IMR-90 (cell line): ENCODE data around the gene ATF4. TPM values are rescaled to one million over a fixed set of nuclear protein-coding genes. Genes with fewer than 3 reads are reported as not detected.

Source experiments
- ATAC-seq: fragments of 200-7000 bp; cut with Tn5 transposase; 2 replicates; pipeline ENCODE4 v1.9.1; 2020; ENCODE audit warnings: low read depth, mild to moderate bottlenecking, moderate library complexity
- BruUV-seq: library from RNA; stranded (reverse); fragments of 400-500 nt; replicated peaks from 2 replicates; lab custom pipeline; 2021; lab: Mats Ljungman, UMichigan
- CTCF ChIA-PET: fragments of 300-600 bp; formaldehyde crosslinking; extraction: SDS; loops from one replicate; lab custom pipeline; 2021; ENCODE audit warnings: antibody characterized with exemption; lab: Yijun Ruan, JAX
- POLR2A ChIA-PET: fragments of 300-600 bp; sonication (Branson Sonifier 250); formaldehyde crosslinking; loops from one replicate; lab custom pipeline; 2022; ENCODE audit warnings: antibody characterized with exemption; ENCODE audit not compliant: unreplicated experiment; lab: Charles Lee
- DNase-seq: peaks from one replicate; pipeline ENCODE4 v3.0.0; 2013
- H2AFZ ChIP-seq: replicated peaks from 2 replicates; pipeline ENCODE3; 2013; ENCODE audit warnings: low read length, mild to moderate bottlenecking; ENCODE audit not compliant: poor library complexity
- H2AK5ac ChIP-seq: 2 replicates; pipeline ENCODE4 v1.6.1; 2013; ENCODE audit warnings: low read depth, low read length, inconsistent platforms
- H2AK9ac ChIP-seq: replicated peaks from 2 replicates; pipeline ENCODE3; 2013; ENCODE audit warnings: mild to moderate bottlenecking, low read depth, low read length, moderate library complexity; ENCODE audit not compliant: poor library complexity
- H2BK120ac ChIP-seq: 2 replicates; pipeline ENCODE4 v1.6.1; 2013; ENCODE audit warnings: low read depth, low read length, inconsistent platforms
- H2BK15ac ChIP-seq: 3 replicates; pipeline ENCODE4 v1.6.1; 2013; ENCODE audit warnings: low read depth, low read length, inconsistent platforms
- H2BK20ac ChIP-seq: 2 replicates; pipeline ENCODE4 v1.6.1; 2013; ENCODE audit warnings: low read depth, mild to moderate bottlenecking, inconsistent platforms, low read length, moderate library complexity
- H2BK5ac ChIP-seq: 2 replicates; pipeline ENCODE4 v1.6.1; 2013; ENCODE audit warnings: mild to moderate bottlenecking, low read depth, low read length, inconsistent platforms; ENCODE audit not compliant: poor library complexity, severe bottlenecking
- H3K14ac ChIP-seq: replicated peaks from 2 replicates; pipeline ENCODE4 v1.6.1; 2013; ENCODE audit warnings: low read depth, low read length, inconsistent platforms
- H3K18ac ChIP-seq: 2 replicates; pipeline ENCODE4 v1.6.1; 2013; ENCODE audit warnings: low read depth, low read length, control low read depth
- H3K23ac ChIP-seq: 2 replicates; pipeline ENCODE4 v1.6.1; 2013; ENCODE audit warnings: low read depth, low read length, inconsistent platforms
- H3K27ac ChIP-seq: 2 replicates; pipeline ENCODE4 v1.5.1; 2013; ENCODE audit warnings: mild to moderate bottlenecking, control low read depth, low read length; ENCODE audit not compliant: insufficient read depth
- H3K27me3 ChIP-seq: 2 replicates; pipeline ENCODE4 v1.6.1; 2013; ENCODE audit warnings: low read length; ENCODE audit not compliant: control insufficient read depth, insufficient read depth
- H3K36me3 ChIP-seq: 2 replicates; pipeline ENCODE4 v1.6.1; 2013; ENCODE audit warnings: low read length, mixed read lengths; ENCODE audit not compliant: control insufficient read depth, insufficient read depth
- H3K4ac ChIP-seq: 2 replicates; pipeline ENCODE4 v1.6.1; 2013; ENCODE audit warnings: low read depth, low read length, inconsistent platforms
- H3K4me1 ChIP-seq: 2 replicates; pipeline ENCODE4 v1.6.1; 2013; ENCODE audit warnings: low read length, mixed read lengths; ENCODE audit not compliant: control insufficient read depth, insufficient read depth
- H3K4me2 ChIP-seq: 2 replicates; pipeline ENCODE4 v1.6.1; 2013; ENCODE audit warnings: low read depth, mild to moderate bottlenecking, control low read depth, low read length, moderate library complexity
- H3K4me3 ChIP-seq: 2 replicates; pipeline ENCODE4 v1.5.1; 2013; ENCODE audit warnings: low read depth, mild to moderate bottlenecking, control low read depth, low read length, moderate library complexity; ENCODE audit not compliant: insufficient read depth
- H3K56ac ChIP-seq: 2 replicates; pipeline ENCODE4 v1.6.1; 2013; ENCODE audit warnings: low read length, inconsistent platforms; ENCODE audit not compliant: insufficient read depth; ENCODE audit errors: extremely low read depth
- H3K79me1 ChIP-seq, 2 experiments: 2 replicates each; pipeline ENCODE4 v1.6.1; 2013; ENCODE audit warnings: low read length in 2 of 2, inconsistent platforms in 1 of 2, low read depth in 1 of 2
- H3K9ac ChIP-seq: 2 replicates; pipeline ENCODE4 v1.6.1; 2013; ENCODE audit warnings: low read depth, low read length, control low read depth
- H3K9me1 ChIP-seq: 2 replicates; pipeline ENCODE4 v1.6.1; 2013; ENCODE audit warnings: low read length, inconsistent platforms; ENCODE audit not compliant: insufficient read depth
- H3K9me3 ChIP-seq: 2 replicates; pipeline ENCODE4 v1.6.1; 2013; ENCODE audit warnings: low read length; ENCODE audit not compliant: control insufficient read depth, insufficient read depth
- H4K20me1 ChIP-seq: 2 replicates; pipeline ENCODE4 v1.6.1; 2013; ENCODE audit warnings: low read length, inconsistent platforms; ENCODE audit not compliant: insufficient read depth
- H4K5ac ChIP-seq: 2 replicates; pipeline ENCODE4 v1.6.1; 2013; ENCODE audit warnings: mild to moderate bottlenecking, low read depth, low read length, control low read depth
- H4K8ac ChIP-seq, 2 experiments: 2 replicates each; pipeline ENCODE4 v1.6.1; 2013; ENCODE audit warnings: low read depth in 2 of 2, low read length in 2 of 2, control low read depth in 1 of 2, inconsistent platforms in 1 of 2
- H4K91ac ChIP-seq: 2 replicates; pipeline ENCODE4 v1.6.1; 2013; ENCODE audit warnings: low read depth, low read length, inconsistent platforms; ENCODE audit not compliant: insufficient read depth
- BHLHE40 ChIP-seq: fragments of 150-350 bp; IDR thresholded peaks from 2 replicates; pipeline ENCODE4 v1.6.1; 2016; ENCODE audit warnings: mild to moderate bottlenecking, low read depth, low read length
- CEBPB ChIP-seq: IDR thresholded peaks from 2 replicates; pipeline ENCODE4 v1.6.1; 2012; ENCODE audit warnings: low read depth, low read length, improper control_type of control experiment
- CHD1 ChIP-seq: IDR thresholded peaks from 2 replicates; pipeline ENCODE4 v1.6.1; 2012; ENCODE audit warnings: low read depth, low read length, improper control_type of control experiment
- FOS ChIP-seq: fragments of 150-350 bp; IDR thresholded peaks from 2 replicates; pipeline ENCODE4 v1.6.1; 2016; ENCODE audit warnings: low read depth, low read length
- MAFK ChIP-seq: IDR thresholded peaks from 2 replicates; pipeline ENCODE4 v1.6.1; 2012; ENCODE audit warnings: low read depth, low read length, improper control_type of control experiment
- MAZ ChIP-seq: IDR thresholded peaks from 2 replicates; pipeline ENCODE4 v1.6.1; 2012; ENCODE audit warnings: low read depth, mild to moderate bottlenecking, low read length, improper control_type of control experiment, moderate library complexity, borderline replicate concordance
- MXI1 ChIP-seq: IDR thresholded peaks from 2 replicates; pipeline ENCODE4 v1.6.1; 2012; ENCODE audit warnings: low read depth, mild to moderate bottlenecking, low read length, moderate library complexity, borderline replicate concordance
- NFE2L2 ChIP-seq: fragments of 150-350 bp; IDR thresholded peaks from 2 replicates; pipeline ENCODE4 v1.6.1; 2016; ENCODE audit warnings: low read depth, mild to moderate bottlenecking, low read length
- POLR2A ChIP-seq: IDR thresholded peaks from 2 replicates; pipeline ENCODE4 v1.6.1; 2012; ENCODE audit warnings: mild to moderate bottlenecking, low read depth, low read length
- RAD21 ChIP-seq: IDR thresholded peaks from 2 replicates; pipeline ENCODE4 v1.6.1; 2012; ENCODE audit warnings: low read length, improper control_type of control experiment
- RCOR1 ChIP-seq: IDR thresholded peaks from 2 replicates; pipeline ENCODE4 v1.6.1; 2012; ENCODE audit warnings: mild to moderate bottlenecking, low read length, improper control_type of control experiment; ENCODE audit not compliant: insufficient replicate concordance
- RFX5 ChIP-seq: IDR thresholded peaks from 2 replicates; pipeline ENCODE4 v1.8.0; 2012; ENCODE audit warnings: low read depth, mild to moderate bottlenecking, low read length, moderate library complexity
- SMC3 ChIP-seq: fragments of 150-350 bp; IDR thresholded peaks from 2 replicates; pipeline ENCODE4 v1.6.1; 2016; ENCODE audit warnings: low read depth, mild to moderate bottlenecking, antibody characterized with exemption, low read length, moderate library complexity
- WGBS, 2 experiments: methylation state at CpG; one replicate each; pipeline versions ENCODE4 v1.1.5 to v1.1.7; 2013; ENCODE audit warnings: missing lambda C conversion rate in 2 of 2; ENCODE audit not compliant: insufficient read length in 1 of 2; ENCODE audit errors: extremely low coverage in 2 of 2; 5-methylcytosine and 5-hydroxymethylcytosine counted together
- dilution Hi-C: fragments of 300-500 bp; cut with HindIII; formaldehyde crosslinking; loops from one replicate; pipeline ENCODE4 v1.14.3; 2018; ENCODE audit warnings: low sequenced_read_pairs; ENCODE audit not compliant: unreplicated experiment
- in situ Hi-C: fragments of 300-500 bp; cut with MboI; formaldehyde crosslinking; loops from 3 replicates; pipeline ENCODE4 v1.14.3; 2019; ENCODE audit warnings: low sequenced_read_pairs, inconsistent platforms, mixed read lengths
- intact Hi-C: fragments of 100-400 bp; cut with micrococcal nuclease; formaldehyde crosslinking; loops from 2 replicates; pipeline ENCODE4 v1.10.0; 2022
- polyA plus RNA-seq, 3 experiments: library from polyadenylated mRNA; depleted of rRNA; stranded (reverse); fragments of >200 nt; gene quantifications; 2 replicates each; pipeline ENCODE4 v1.2.3, GENCODE V29; 2012; ENCODE audit warnings: low replicate concordance in 1 of 3
- total RNA-seq: library from RNA; depleted of rRNA; stranded (reverse); fragments of >200 nt; gene quantifications from 2 replicates; pipeline ENCODE4 v1.2.3, GENCODE V29; 2012
- TF ChIP-seq, protein P1 (sequence below): fragments of 150-350 bp; IDR thresholded peaks from 2 replicates; pipeline ENCODE4 v1.6.1; 2017; ENCODE audit warnings: mild to moderate bottlenecking, antibody characterized with exemption, low read length, low read depth
- TF ChIP-seq, protein P2 (sequence below): conservative IDR thresholded peaks from 2 replicates; pipeline ENCODE4 v1.5.1; 2012; ENCODE audit warnings: mild to moderate bottlenecking, low read depth, low read length, improper control_type of control experiment
- TF ChIP-seq, protein P3 (sequence below): fragments of 150-350 bp; IDR thresholded peaks from 2 replicates; pipeline ENCODE4 v1.6.1; 2016; ENCODE audit warnings: low read depth, mild to moderate bottlenecking, low read length, moderate library complexity, borderline replicate concordance

Gene ATF4
- total and polyA plus RNA-seq, 2 of the 4 experiments (the other 2 are of a cell fraction), result 148 to 662 TPM

DNA sequence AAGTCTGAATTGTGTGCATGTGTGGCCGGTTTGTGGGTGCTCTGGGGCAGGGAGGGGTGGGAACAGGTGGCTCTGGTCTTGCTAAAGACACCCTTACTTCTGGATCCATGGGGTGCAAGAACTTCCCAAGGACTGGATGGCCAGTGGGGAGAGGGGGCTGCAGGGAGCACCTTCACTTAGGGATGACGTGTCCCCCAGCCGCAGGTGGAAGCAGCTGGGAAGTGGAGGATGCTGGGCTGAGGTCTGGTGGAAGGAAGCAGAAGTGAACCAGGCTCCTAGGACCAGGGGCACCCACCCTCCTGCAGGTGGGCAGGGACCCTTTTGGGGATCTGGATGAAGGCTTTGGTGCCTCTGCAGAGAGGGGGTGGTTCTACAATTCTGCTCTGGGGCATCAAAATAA is 28.2 kb upstream of the ATF4 start:
- H3K23ac ChIP-seq, result no peak overlapping the region
- peaks cover 12% of the 10 kb centered on the region; the same call in 1 of the 2 replicates for H4K20me1 ChIP-seq
- H3K9me1 ChIP-seq, result peaks cover 22% of the 10 kb centered on the region
- TF ChIP-seq SMC3, result no peak
- no peak for TF ChIP-seq BHLHE40
- no peak for TF ChIP-seq NFE2L2
- no peak for TF ChIP-seq RFX5
- TF ChIP-seq MAFK, result no peak
- no peak for TF ChIP-seq MAZ
- no peak for TF ChIP-seq FOS
- TF ChIP-seq, protein P1, sequence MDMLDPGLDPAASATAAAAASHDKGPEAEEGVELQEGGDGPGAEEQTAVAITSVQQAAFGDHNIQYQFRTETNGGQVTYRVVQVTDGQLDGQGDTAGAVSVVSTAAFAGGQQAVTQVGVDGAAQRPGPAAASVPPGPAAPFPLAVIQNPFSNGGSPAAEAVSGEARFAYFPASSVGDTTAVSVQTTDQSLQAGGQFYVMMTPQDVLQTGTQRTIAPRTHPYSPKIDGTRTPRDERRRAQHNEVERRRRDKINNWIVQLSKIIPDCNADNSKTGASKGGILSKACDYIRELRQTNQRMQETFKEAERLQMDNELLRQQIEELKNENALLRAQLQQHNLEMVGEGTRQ, result no peak
- TF ChIP-seq CHD1, result no peak
- TF ChIP-seq, protein P2, sequence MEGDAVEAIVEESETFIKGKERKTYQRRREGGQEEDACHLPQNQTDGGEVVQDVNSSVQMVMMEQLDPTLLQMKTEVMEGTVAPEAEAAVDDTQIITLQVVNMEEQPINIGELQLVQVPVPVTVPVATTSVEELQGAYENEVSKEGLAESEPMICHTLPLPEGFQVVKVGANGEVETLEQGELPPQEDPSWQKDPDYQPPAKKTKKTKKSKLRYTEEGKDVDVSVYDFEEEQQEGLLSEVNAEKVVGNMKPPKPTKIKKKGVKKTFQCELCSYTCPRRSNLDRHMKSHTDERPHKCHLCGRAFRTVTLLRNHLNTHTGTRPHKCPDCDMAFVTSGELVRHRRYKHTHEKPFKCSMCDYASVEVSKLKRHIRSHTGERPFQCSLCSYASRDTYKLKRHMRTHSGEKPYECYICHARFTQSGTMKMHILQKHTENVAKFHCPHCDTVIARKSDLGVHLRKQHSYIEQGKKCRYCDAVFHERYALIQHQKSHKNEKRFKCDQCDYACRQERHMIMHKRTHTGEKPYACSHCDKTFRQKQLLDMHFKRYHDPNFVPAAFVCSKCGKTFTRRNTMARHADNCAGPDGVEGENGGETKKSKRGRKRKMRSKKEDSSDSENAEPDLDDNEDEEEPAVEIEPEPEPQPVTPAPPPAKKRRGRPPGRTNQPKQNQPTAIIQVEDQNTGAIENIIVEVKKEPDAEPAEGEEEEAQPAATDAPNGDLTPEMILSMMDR, result no peak
- no peak for TF ChIP-seq POLR2A
- TF ChIP-seq RCOR1, result no peak
- no peak for TF ChIP-seq MXI1
- no peak for TF ChIP-seq RAD21
- TF ChIP-seq, protein P3, sequence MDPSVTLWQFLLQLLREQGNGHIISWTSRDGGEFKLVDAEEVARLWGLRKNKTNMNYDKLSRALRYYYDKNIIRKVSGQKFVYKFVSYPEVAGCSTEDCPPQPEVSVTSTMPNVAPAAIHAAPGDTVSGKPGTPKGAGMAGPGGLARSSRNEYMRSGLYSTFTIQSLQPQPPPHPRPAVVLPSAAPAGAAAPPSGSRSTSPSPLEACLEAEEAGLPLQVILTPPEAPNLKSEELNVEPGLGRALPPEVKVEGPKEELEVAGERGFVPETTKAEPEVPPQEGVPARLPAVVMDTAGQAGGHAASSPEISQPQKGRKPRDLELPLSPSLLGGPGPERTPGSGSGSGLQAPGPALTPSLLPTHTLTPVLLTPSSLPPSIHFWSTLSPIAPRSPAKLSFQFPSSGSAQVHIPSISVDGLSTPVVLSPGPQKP, result no peak
- no peak for TF ChIP-seq CEBPB
- CTCF ChIA-PET, result no interaction called here
- no CpG with 5 or more reads among the region's 3 CpGs for WGBS, 2 experiments
- H3K14ac ChIP-seq, result no peak overlapping the region
- POLR2A ChIA-PET, result no interaction called here
- no peak overlapping the region for H4K8ac ChIP-seq
- H3K4me3 ChIP-seq, result no peak overlapping the region
- H2BK15ac ChIP-seq, result no peak overlapping the region
- DNase-seq (no peak), ATAC-seq (no peak)
- H3K4ac ChIP-seq, result no peak overlapping the region; the same call in 1 of the 2 replicates
- H3K36me3 ChIP-seq, result no peaks in the 10 kb centered on the region
- H3K4me1 ChIP-seq, result peaks cover 8% of the 10 kb centered on the region
- H3K27me3 ChIP-seq, result no peaks in the 10 kb centered on the region
- no peak overlapping the region for H4K5ac ChIP-seq
- H2AK5ac ChIP-seq, result no peak overlapping the region
- H3K18ac ChIP-seq, result no peak overlapping the region
- no peak overlapping the region for H3K27ac ChIP-seq
- H2BK5ac ChIP-seq, result no peak overlapping the region
- no peak overlapping the region for H2BK20ac ChIP-seq
- H2AK9ac ChIP-seq, result no peak overlapping the region
- in situ Hi-C loops, result no loop called here
- dilution Hi-C loops, result no loop called here
- H3K56ac ChIP-seq, result no peak overlapping the region
- H3K4me2 ChIP-seq, result no peak overlapping the region
- H2BK120ac ChIP-seq, result no peak overlapping the region
- H3K9ac ChIP-seq, result no peak overlapping the region
- H3K79me1 ChIP-seq, result peaks cover 0 to 8% of the 10 kb centered on the region in 2 experiments; a peak in 1 of 4 replicates
- BruUV-seq, result no TSS peak
- no peak overlapping the region for H4K91ac ChIP-seq
- intact Hi-C loops, result loop anchor here (10.0 kb wide), 2 partner anchors 57 to 317 kb away; no protein-coding TSS in a partner anchor
- H3K9me3 ChIP-seq, result no peaks in the 10 kb centered on the region
- H2AFZ ChIP-seq, result no peak overlapping the region
